Stimulated activated CD4-positive, alpha-beta T cell treated with anti-CD3 and anti-CD28 coated beads, Interleukin-4, amount 100 ng/mL, for 24 hours (primary cell): Measurements from ENCODE around the gene GSTP1.
A peak's percentile ranks its signal among the peaks of the same experiment; 100 is the strongest.
"Not testable (repeated sequence)": the region's sequence is repeated elsewhere in the genome, so short reads cannot be mapped to it uniquely, and the experiment has no call there.

Experiments
- DNase-seq: peaks from one replicate; pipeline ENCODE4 v3.0.0-alpha.2; 2020

The GSTP1 gene

GRCh38 chr11:67616431-67617242 is 33.0 kb downstream of the GSTP1 start:
- no peak for DNase-seq

- no peak for DNase-seq
Measured at GRCh38 chr11:67617243-67617953, 33.8 kb downstream of the GSTP1 start.

- not testable (repeated sequence) for DNase-seq
Measured at GRCh38 chr11:67618901-67619659, 35.5 kb downstream of the GSTP1 start.

- not testable (repeated sequence) for DNase-seq
Measured at GRCh38 chr11:67619683-67620618, 36.3 kb downstream of the GSTP1 start.

- DNase-seq, result not testable (repeated sequence)
Measured at GRCh38 chr11:67620621-67621020, 37.0 kb downstream of the GSTP1 start.

GRCh38 chr11:67621928-67622327 is 38.3 kb downstream of the GSTP1 start:
- not testable (repeated sequence) for DNase-seq

- not testable (repeated sequence) for DNase-seq
Measured at GRCh38 chr11:67622905-67623304, 39.3 kb downstream of the GSTP1 start.

- DNase-seq, result not testable (repeated sequence)
Measured at GRCh38 chr11:67623795-67624194, 40.2 kb downstream of the GSTP1 start.

GRCh38 chr11:67626131-67626833 is 42.7 kb downstream of the GSTP1 start:
- not testable (repeated sequence) for DNase-seq

GRCh38 chr11:67626970-67627369 is 43.4 kb downstream of the GSTP1 start:
- DNase-seq, result no peak

- no peak for DNase-seq
Measured at GRCh38 chr11:67627441-67627811, 43.8 kb downstream of the GSTP1 start.

GRCh38 chr11:67627812-67628624 is 44.4 kb downstream of the GSTP1 start:
- DNase-seq, result no peak

- no peak for DNase-seq
Measured at GRCh38 chr11:67628710-67629385, 45.2 kb downstream of the GSTP1 start.

- peak; percentile 88 for DNase-seq
Measured at GRCh38 chr11:67629386-67630227, 46.0 kb downstream of the GSTP1 start, which contains the start of gene NUDT8. Gene NUDT8 (minus strand): TSS chr11:67629937. CDS start chr11:67629911, 26 bp downstream.

GRCh38 chr11:67630228-67630942 is 46.8 kb downstream of the GSTP1 start:
- peak; percentile 95 for DNase-seq

GRCh38 chr11:67630943-67631331 is 47.3 kb downstream of the GSTP1 start:
- DNase-seq, result no peak

GRCh38 chr11:67631411-67631810 is 47.8 kb downstream of the GSTP1 start:
- no peak for DNase-seq

GRCh38 chr11:67631853-67632174 is 48.2 kb downstream of the GSTP1 start:
- DNase-seq, result no peak
